HTR-8/SVneo (cell line): ENCODE results near the gene VPS37B.

Source experiments
- DNase-seq: peaks from one replicate; pipeline ENCODE4 v3.0.0; 2011; ENCODE audit warnings: low spot score, mixed read lengths; ENCODE audit not compliant: insufficient read length
- FAIRE-seq: peaks from 2 replicates; lab custom pipeline; 2011; peaks lifted over from hg19 to GRCh38; lab: Jason Lieb, UNC

Gene VPS37B

DNA sequence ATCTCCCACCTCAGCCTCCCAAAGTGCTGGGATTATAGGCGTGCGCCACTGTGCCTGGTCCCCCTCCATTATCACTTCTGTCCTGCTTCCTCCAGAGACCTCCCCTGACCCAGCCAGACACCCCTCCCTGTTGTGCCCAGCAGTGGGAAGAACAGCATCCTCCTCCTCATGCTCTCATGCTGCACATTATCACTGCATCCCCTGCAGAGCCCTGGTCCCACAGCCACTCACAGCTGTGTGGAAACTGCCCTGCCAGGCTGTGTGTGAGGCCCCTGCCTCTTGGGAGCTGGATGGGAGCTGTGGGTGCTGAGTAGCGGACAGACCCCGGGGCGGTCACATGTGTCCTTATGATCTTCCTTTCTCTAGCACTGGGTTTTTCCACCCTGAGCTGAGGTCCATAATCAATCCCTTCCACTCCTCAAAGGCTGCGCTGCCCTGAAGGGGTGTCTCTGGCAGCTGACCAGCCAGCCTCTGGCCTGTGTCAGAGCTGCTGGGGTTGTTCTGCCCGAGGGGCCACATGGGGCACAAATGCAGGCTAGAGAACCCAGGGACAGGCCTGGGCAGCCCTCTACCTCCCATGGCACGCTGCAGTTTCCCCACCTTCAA lies 51.5 kb downstream of the VPS37B start:
- DNase-seq (no peak), FAIRE-seq (no peak)

DNA sequence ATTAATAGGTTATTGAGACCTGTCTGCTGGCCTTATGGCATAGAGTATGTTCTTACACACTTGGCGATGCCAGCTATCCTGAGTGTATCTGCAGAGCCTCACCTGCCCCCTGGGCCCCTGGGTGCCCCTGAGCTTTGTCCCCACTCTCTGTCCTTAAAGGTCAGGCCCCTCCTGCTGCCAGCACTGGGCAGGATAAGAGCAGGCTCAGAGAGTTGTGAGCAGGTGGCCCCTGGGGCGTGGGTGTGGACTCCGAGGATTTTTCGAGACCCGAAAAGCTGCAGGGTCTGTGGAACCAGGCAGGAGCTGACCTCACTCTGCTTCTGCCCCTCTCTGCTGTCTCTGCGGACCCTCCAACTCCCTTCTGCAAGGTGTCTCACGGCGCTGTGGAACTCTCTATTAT lies 52.5 kb downstream of the VPS37B start:
- DNase-seq (no peak), FAIRE-seq (no peak)

DNA sequence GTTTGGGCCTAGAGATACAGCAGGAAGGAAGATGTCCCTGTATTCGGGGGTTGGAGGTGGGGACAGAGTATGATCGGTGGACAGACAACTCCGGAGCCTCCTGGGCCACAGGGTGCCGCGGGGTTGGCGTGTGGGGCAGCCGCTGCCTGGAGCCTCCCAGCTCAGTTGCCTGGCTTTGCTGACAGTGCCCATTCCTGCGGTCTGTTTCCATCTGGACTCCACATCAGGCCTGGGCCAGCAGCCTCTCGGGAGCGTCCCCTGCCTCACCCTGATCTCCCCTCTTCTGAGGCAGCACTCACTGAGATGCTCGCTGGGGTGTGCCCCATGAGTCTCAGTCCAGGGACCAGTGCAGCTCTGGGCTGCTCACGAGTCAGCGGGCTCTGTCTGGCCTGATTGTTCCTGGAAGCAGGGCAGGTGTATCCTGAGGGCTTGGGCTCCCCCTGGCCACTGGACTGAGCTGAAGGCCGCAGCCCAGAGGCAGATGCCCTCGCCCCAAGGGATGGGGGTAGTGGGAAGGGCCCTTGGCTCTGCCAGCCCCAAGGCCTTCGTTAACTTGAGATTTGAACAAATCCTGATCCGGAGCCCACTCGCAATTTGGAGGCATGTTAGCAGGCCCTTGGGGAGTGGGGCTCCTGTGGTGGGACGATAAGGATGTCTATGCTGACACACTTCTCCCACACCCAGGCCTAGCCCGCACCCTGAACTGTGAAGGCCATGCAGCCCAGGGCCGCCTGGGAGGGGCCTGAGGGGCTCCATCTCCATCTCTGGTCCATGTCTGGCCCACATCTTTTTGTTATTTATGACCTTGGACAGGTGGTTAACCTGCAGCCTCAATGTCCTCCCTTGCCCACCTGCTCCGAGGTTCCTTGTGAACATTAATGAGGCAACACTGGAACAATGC lies 53.2 kb downstream of the VPS37B start:
- FAIRE-seq (no peak), DNase-seq (no peak)

DNA sequence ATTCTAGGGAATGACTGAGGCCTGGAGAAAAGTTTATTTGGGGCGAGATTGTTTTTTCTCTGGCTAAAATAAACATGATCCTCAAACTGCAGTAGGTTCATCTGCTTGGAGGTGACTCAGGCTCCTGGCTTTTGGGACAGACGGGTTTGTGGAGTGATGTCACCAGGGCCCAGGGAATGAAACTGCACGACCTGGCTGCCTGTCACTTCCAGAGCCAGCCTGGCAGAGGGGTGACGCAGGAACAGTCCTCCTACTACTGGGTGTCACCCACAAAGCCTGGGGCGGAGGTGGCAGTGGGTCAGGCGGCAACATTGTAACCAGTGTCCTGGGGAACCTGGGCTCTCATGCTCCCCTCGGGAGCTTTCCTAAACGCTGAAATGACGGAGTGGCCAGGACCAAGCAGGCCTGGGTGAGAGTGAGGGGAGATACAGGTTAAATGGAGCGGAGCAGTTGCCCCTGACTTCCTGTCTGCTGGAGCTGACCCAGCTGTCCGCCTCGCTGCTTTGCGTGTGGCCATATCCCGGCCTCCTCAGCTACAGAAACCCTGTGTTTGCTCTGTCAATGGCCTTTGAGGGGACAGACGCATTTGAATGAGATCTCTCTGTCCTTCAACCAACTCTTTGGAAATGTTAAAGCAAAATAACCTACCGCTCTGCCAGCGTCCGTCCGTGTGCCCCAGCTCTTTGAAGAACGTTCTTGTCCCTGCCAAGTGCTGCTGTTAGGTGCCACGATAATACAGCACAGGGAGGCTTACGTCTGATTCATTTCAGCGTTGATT lies 54.2 kb downstream of the VPS37B start:
- DNase-seq, result no peak
- no peak for FAIRE-seq

DNA sequence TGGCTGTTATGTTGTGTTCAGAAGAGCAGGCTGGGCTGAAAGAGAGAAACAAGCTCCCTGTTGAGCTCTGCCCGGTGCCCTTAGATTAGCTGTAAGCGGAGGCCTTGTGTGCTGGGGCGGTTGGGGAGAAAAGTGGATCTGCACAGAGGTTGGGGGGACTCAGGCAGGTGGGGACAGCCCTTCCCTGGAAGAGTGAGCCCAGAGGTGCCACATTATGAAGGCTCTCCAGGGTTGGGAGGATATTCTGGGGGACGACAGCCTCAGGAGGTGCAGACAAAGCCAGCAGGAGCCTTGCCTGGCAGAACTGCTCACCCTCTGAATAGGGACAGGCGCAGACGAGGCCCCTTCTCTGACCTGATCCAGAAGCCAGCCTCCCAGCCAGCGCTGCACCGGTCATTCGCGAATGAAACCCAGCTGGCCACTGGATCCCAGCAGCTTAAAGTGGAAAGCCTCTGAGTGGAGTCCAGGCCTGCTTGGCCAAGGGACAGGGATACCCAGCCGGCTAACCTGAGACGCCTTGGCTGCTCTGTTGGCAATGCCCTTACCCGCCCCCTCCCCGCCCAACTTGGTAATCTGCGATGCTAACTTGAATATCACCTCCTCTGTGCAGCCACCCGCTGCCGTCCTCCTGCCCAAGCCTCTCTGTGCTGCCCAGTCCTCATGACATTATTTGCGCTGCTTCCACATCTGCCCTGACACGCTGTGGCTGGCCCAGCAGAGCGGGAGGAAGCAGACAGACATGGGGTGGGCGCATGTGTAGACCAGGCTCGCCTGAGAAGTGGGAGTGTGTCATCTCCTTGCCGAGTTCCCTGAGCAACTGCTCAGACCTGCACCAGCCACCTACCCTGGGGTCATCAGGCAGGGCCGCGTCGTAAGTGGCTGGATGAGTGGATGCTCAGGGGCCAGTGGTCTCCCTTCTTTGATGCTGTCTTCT lies 55.1 kb downstream of the VPS37B start:
- DNase-seq, result no peak
- FAIRE-seq, result peak; percentile 38

DNA sequence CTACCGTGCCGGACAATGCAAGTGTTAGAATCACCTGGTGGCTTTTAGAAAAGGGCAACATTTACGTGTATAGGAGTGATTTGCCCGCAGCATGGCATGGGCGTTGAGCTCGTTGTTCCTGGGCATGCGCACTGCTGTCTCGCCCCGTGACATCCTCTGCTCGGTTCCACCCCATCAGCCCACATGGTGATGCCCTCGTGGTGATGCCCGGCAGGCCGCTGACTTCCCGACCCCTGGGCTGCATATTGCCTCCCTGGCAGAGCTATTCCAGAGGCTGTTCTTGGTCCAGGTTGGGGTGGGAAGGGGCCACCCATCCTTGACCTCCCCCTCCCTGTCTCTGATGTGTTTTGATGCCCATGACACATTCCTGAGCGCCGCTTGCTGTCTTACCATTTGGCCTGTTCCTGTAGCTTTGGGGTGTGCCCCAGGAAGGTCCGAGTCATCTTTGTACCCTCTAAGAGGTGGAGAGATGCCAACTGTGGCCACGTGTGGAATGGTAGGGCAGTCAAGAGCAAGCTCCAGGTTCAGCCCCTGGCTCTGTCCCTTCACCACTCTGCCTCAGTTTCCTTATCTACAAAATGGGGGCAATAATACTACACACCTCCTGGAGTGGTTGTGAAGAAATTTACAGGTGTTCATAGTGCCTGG lies 55.9 kb downstream of the VPS37B start:
- FAIRE-seq, result no peak
- DNase-seq, result no peak

DNA sequence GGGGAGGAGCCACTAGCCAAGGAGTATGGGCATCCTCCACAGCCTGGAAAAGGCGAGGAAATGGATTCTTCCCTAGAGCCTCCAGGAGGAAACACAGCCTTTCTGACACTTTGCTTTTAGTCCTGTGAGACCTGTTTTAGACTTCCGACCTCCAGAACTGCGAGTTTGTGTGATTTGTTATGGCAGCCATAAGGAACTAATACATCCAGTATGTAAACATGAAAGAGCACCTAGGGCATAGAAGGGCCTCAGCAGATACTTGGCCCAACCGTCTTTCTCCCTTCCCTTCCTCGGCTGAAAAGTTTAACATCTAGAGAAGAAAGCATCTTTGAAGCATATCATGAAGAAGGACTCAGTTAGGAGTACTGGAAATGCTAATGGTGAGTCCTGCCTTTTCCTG lies 57.1 kb downstream of the VPS37B start:
- FAIRE-seq, result no peak
- no peak for DNase-seq

DNA sequence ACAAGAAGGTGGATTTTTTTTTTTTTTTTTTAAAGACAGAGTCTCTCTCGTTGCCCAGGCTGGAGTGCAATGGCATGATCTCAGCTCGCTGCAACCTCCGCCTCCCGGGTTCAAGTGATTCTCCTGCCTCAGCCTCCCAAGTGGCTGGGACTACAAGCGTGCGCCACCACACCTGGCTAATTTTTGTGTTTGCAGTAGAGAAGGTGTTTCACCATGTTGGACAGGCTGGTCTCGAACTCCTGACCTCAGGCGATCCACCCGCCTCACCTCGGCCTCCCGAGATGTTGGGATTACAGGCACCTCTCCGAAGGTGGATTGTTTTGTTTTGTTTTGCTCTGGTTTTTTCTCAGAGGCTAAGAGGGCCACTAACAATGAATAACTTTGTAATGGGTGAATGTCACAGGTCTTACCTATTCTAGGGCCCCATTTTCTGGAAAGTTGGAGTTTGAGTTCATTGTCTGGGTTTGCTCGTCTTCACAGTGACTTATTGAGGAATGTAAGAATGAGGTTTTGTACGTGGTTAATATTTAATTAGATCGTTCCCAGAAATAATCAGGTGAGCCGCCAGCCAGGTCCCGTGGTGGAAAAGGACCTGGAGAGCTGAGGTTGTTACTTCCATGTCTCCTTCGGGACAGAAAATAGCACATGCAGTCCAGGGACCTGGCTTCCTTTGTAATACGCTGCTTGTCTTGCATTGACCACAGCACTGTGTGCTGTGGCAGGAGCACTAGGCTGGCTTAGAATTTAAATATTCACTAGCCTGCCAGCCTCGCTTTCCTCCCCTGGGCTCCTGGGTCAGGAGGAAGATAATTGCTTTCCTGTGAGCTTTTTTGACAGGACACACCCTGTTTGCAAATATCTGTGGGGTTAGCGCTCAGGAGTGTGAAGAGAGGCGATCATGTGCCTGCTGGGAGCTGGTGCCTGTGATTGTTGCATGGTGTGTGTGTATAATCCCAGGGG lies 58.3 kb downstream of the VPS37B start:
- FAIRE-seq (no peak), DNase-seq (no peak)

DNA sequence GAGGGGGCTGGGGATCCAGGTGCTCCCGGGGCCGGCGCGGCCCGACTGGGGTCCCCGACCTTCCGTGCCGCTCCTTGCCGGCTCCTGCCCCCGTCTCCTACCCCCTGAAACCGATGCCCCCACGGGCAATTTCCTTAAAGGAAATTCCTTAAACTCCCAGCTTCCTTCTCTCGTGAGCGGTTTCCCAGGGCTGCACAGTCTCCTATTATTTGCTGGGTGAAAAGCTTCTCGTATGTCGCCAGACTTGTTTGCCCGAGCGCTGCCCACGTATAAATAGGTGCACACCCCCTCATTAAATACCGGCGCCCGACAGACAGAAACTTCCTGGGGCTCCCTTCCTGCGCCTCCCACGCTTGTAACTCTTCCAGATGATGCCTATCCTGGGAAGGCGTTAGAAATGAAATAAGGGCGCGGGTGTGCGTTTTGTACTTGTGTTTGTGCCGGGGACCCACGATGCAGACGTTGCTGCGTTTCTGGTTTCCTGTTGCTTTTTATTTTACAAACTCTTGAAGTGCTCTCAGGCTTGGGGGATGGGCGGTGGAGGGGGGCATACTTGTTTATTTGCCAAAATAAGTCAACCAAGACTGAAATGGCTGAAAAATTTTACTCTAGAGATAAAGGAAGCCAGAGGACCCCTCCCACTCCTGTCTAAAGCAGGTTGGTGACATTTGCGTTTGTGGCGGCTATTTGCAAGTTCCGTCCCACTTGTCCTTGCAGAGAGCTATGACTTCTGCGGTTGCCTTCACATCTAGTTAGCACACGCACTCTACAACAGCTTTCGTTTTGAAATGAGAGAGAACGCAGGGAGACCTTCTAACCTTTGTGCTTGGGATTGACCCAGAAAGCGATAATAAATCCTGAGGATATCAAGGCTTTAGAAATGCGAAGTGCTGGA lies 59.6 kb downstream of the VPS37B start:
- no peak for FAIRE-seq
- no peak for DNase-seq

DNA sequence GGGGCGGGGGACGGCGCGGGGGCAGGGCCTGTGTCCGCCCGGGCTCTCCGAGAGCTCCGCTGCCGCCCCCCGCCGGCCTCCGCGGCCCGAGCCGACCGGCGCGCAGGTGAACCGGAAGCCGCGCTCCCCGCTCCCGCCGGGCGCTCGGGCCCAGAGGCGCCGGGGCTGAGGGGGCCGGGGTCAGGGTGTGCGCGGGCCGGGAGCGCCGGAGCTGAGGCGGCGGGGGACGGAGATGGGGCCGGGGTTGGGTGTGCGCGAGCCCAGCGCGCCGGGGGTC lies 60.2 kb downstream of the VPS37B start:
- FAIRE-seq (no peak), DNase-seq (no peak)

DNA sequence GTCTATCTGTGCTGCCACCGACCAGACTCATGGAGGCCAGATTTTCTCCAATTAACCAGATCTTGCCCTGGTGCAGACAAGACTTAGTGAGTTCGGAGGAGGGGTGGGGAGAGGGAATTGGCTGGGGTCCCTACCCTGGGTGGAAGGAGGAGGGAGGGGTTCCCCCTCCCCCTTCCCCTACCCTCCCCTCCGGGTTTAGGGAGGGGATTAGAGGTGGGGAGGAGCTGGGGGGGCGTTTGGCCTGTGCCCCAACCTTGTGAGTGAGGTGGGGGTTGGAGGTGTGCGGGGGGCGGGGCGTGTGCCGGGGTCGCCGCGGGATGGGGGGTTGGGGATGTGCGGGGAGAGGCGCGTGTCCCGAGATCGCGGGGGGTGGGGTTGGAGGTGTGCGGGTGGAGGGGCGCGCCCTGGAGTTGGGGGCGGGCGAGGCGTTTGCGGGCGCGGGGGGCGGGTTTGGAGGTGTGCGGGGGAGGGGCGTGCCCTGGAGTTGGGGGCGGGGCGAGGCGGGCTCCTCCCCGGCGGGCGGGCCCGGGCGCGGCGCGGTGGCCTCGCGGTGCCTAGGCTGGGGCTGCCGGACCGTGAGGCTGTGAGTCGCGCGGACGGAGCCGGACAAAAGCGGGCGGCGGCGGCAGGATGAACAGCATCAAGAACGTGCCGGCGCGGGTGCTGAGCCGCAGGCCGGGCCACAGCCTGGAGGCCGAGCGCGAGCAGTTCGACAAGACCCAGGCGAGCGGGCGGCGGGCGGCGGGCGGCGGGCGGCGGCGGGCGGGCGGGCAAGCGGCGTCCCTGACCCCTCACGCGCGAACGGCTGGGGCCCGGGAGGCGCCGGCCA lies 60.8 kb downstream of the VPS37B start, which contains the start of gene HIP1R:
TSS of gene HIP1R (plus strand) at position 537 of the 829 bp plus-strand sequence. CDS start at position 631, 94 bp downstream.
- no peak for DNase-seq
- no peak for FAIRE-seq

DNA sequence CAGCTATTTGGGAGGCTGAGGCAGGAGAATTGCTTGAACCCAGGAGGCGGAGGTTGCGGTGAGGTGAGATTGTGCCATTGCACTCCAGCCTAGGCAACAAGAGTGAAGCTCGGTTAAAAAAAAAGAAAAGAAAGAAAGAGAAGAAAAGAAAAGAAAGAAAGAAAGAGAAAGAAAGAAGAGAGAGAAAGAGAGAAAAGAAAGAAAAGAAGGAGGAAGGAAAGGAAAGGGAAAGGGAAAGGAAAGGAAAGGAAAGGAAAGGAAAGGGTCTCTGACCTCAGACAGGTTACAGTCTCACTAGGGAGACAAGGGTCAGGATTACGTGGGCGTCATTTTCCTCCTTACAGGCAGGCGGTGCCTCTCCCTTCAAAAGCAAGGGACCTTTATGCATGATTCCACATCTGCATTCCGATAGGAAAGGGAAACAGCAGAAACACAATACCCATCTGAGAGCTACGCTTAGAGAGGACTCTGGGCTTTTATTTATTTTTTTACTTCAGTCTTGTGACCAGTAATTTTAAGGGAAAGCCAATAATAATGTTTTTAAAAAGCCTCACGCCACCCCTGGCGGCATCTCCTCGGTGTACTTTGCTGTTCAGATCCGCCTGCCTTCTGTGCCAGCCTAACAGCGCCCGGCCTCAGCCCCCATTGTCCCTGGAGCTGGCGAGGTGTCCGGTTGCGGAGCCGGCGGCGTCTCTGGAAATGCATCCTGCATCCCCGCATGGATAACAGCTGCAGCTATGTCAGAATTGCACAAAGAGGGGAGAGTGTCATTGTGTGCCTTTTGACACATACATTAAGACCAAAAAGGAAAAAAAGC lies 61.6 kb downstream of the VPS37B start:
- FAIRE-seq, result no peak
- peak; percentile 73 for DNase-seq

DNA sequence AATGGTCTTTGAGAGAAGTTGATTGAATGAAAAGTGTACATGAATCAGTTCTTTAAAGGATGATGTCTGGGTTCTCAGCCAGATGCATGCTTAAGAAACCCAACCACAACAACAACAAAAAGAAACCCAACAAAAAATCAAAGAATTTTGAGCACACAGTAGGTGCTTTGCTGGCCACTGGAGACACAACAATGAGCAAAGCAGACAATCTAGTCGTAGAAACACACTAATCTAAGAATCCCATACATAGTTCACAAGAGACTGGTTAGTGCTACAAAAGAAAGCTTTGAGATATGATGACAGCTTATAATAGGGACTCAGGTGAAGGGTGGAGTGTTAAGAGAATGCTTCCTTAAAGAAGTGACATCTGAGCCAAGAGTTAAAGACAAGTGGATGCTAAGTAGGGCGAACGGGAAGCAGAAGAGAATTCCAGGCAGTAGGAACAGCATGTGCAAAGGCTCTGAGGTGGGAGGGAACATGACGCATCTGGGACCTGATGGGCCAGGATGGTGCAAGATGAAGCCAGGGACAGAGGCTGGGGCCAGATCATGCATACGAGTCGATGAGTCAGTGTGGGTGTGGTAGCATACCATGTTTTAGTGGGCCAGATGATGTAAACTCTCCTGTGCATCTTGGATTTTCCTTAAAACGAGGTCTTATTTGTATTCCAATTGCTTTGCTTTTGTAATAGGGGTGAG lies 65.3 kb downstream of the VPS37B start:
- FAIRE-seq (peak; percentile 23), DNase-seq (no peak)

DNA sequence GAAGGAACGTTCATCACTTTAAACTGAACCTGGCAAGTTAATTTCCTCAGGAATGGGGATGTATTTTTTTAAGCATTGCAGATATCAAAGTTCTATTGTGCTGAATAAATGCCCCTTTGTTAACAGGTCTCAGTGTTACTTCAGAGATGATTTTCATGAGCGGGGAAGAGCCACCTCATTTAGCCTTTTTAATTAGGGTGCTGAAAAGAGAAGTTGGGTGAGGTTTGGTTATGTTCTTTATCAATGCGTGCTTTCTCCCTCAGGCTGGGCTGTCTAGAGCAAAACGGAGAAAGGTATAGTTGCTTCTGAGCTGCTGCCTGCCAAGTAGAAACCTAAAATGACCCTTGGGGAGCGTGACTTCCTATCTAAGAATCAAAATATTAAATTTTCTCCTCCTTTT lies 68.7 kb downstream of the VPS37B start:
- no peak for DNase-seq
- no peak for FAIRE-seq
